ENCODE results near the gene ADAMTSL2.
A peak's percentile ranks its signal among the peaks of the same experiment; 100 is the strongest.

Gene ADAMTSL2

DNA sequence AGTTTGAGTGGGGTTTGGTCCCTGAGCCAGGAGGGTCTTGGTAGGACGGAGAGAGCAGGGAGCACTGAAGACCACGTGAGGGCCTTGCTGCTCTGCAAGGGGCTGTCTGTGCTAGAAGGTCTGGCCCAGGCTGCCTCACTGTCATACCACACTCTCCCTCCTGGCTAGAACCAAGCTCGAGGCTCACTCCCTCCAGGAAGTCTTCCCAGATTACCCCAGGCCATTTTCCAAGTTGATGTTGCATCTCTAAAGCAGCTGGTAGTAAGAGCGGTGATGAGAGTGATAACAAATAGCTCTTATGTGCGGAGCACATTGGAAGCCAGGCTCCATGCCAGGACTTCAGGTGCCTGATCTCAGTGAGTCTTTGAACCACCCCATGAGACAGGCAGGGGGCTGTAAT lies 16.3 kb upstream of the ADAMTSL2 start:
- DNase-seq (ENCODE audit: low read depth): no peak

DNA sequence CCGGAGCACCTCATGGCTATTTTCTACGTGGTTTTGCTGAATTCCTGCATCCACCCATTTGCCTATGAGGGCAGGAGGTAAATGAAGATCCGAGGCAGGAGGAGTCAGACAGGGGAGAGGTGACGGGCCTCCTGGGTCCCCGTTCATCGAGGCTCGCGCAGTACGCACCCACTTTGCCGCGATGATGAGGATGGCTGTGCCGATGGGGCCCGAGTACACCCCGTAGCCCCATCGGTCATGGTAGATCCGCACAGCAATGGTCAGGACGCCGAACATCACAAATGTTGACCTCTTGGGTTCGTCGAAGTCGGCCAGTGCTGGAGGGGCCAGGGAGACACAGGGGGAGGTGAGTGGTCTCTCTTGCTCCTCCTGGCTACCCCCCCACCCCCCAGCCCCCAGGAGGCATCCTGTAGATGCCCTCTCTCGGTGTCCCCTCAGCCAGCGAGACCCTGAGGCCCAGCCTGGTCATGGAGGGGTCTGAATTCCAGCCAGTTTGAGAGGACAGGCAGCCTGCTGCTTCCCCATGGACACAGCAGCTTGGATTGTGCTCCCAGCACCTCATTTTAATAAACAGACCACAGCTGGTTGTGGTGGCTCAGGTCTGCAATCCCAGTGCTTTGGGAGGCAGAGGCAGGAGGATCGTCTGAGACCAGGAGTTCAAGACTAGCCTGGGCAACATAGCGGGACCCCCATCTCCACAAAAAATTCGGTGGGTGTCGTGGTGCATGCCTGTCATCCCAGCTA lies 15.6 kb upstream of the ADAMTSL2 start:
- DNase-seq (ENCODE audit: low read depth): no peak

DNA sequence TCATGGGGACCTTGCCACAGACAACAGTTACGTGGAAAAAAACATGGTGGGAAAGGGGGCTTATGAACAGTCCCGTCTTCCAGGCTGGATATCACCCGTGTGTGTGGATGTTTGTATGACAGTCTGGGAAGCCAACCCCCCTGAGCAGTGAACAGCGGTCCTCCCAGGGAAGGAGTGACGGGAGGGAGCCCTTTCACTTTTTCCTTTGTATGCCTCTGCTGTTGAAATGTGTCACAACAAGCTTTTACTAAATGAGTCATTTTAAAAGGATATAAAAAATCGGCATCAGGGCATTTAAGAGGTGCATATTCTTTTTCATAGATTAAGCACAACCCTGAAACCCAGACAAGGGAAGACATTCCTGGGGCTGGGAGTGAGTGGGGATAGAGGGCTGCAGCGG lies 14.8 kb upstream of the ADAMTSL2 start:
- no peak for DNase-seq (ENCODE audit: low read depth)

DNA sequence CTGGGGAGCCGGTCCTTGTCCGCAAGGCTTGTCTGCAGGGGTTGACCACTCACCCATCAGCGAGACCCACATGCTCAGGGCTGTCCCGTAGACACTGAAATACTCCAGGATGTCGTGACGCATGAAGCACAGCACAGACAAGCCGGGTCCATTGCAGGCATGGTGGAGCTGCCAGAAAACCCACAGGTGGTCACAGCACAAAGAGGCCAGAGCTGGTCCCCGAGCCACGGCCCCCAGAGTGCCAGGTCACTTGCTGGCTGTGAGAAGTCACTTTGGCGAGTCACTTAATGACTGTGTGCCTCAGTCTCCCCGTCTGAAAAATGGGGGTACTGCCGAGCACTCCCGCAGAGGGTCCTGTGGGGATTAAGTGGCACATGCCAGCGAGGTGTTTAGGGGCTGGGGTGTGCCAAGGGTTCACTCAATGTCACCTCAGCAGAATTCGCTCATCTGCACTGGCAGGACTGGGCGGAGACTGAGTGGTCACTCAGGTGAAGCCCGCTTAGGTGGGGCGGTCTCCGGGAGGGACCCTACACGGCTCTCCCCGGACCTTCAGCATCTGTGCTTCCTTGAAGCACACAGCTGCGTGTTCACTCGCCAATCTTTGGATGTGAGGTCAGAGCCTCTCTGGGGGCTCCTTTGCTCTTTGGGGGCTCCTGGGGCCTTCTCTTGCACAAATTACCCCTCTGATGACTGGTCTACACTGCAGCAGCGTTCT lies 14.2 kb upstream of the ADAMTSL2 start:
- DNase-seq (ENCODE audit: low read depth): no peak

DNA sequence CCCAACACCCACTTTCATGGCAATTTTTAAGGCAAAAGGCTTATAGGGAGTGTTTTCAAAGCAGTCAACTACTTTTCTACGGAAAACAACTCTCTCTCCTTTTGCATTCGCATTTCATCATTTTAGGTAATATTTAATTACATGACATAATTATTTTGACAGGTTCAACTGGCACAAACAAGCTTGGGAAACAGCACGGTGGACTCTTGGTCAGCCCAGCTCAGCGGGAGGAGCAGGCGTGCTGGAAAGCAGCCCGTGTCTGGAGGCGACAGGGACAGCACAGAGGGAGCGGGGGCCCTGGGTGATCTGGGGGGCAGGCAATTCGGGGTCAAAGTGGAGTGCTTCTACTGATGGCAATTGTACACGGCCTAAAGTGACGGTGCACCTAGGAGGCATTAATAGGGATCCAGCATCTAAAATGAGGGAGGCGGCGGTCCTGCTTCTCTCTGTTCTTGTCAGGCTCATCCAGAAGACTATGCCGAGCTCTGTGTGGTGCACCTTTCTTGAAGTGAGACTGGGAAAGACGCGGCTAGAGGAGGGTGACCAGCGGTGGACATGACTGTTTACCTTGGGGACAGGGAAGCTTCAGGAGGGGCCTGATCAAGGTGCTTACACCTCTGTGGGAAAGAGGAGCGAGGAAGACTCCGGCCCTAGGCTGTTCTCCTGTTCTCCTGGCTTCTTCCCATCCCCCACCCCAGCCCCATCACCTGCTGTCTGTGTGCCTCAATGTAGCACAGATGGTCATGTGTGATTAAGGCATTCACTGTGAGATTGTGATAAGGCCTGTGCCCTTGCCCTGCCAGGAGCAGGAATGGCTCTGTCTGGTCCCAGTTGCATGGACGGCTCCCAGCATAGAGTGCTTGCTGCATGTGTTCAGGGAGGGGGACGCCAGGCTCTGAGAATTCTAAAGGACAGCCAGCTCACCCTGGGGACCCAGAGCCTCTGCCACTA lies 13.1 kb upstream of the ADAMTSL2 start:
- DNase-seq (ENCODE audit: low read depth): no peak

DNA sequence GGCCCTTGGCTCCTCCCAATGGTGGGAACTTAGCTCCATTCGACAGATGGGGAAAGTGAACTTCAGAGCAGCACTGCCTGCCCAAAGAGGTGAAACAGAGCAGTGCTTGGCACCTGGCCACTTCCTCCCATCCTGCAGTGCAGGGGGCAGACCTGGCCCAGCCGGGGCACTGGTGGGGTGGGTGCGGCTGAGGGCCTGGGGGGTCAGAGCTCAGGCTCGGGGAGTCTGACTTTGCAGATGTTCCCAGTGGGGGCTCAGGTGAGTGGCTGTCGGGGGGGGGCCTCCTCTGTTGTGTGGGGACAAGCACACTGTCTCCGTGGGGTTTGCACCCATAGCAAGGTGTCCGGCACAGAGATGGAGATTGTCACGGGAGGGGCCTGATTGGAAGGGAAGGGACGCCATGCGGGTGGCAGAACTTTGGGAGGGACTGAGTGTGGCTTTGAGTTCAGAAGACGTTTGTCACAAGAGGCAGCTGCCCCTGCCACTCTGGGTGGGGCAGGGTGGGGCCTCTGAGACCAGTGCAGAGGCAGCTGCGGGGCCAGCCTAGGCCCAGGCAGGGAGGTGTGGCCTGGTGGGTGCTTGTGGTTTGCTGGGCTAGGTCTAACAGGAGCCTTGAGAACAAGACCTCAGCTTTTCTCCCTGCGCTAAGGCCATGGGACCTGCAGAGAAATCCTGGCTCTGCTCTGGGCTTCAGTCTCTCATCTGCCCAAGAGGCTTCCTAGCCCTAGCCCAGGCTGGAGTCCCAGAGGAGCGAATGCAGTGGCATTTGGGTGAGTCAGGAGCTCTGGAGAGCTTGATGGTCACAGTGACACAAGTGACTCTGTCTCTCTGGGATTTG lies 12.2 kb upstream of the ADAMTSL2 start:
- no peak for DNase-seq (ENCODE audit: low read depth)

DNA sequence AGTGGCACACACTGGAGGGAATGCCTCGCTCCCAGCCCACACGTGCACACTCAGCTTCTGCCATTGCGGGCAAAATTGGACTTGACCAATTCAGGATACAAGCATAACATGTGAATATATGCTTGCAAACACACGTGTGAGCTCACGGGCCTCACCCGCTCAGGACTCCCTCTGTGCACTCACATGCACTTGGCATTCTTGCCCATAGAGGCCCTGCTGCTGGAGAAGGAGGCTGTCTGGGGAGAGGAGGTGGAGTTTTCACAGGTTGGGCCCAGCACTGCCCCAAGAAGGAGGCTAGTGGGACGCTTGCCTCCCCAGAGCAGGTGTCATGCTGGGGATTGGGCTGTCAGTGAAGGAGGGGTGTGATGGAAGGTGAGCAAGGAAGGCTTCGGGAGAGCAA lies 11.4 kb upstream of the ADAMTSL2 start:
- DNase-seq (ENCODE audit: low read depth): no peak

DNA sequence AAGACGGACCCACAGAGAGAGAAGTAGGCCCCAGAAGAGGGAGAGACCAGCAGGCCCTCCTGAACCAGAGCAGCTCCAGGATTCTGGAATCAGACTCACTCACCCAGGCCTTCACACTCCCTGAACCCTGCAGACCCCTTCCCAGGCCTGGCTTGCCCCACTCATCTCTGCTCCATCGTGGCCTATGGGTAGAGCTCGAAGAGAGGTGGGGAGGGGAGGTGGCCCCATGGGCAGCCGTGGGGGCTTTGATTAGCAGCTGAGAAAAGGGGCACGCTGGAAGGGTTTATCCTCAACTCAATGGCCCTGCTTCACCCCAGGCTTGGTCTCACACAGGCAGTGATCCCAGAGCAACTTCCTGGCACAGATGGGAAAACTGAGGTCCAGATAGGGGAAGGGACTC lies 10.4 kb upstream of the ADAMTSL2 start:
- no peak for DNase-seq (ENCODE audit: low read depth)

DNA sequence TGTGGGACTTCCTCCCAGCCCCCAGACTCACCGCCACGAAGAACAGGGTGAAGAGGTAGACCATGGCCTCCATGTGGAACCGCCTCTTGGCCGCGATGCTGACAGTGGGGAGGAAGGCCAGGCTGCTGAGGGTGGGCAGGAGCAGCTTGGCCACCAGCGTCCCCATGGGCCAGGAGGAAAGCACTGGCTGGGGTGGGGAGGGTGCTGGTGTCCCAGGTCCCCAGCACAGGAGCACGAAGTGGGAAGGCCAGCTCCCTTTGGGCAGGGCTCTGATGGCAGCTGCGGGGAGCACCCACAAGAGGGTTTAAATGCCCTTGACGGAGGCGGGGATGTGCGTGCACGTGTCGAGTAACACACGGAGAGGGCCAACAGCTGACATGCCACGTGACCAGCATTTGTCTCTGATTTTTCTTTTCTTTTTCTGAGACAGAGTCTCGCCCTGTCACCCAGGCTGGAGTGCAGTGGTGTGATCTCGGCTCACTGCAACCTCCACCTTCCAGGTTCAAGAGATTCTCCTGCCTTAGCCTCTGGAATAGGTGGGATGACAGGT lies 9.8 kb upstream of the ADAMTSL2 start, which contains the start of gene MYMK:
Gene MYMK (minus strand): TSS at position 281 of the 550 bp plus-strand sequence. CDS start 115 bp downstream, at position 166.
- DNase-seq (ENCODE audit: low read depth): no peak

DNA sequence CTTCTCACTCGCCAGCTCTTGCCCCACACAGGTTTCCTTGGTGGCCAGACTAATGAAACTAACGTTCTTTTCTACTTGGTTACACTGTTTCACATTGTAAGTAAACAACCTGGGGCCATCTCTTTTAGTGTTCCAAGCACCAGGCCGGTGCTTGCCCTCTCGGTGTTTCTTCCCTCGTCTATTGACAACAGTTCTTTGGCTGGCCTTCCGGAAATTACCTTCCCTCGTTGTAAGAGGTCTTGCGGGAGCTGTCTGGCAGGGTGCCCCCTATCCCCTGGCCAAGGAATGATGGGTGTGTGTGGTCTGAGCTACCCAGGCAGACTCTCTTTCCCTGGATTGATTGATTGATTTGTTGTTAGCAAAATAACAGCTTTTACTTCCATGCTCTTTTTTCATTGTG lies 8.8 kb upstream of the ADAMTSL2 start:
- DNase-seq (ENCODE audit: low read depth): no peak

DNA sequence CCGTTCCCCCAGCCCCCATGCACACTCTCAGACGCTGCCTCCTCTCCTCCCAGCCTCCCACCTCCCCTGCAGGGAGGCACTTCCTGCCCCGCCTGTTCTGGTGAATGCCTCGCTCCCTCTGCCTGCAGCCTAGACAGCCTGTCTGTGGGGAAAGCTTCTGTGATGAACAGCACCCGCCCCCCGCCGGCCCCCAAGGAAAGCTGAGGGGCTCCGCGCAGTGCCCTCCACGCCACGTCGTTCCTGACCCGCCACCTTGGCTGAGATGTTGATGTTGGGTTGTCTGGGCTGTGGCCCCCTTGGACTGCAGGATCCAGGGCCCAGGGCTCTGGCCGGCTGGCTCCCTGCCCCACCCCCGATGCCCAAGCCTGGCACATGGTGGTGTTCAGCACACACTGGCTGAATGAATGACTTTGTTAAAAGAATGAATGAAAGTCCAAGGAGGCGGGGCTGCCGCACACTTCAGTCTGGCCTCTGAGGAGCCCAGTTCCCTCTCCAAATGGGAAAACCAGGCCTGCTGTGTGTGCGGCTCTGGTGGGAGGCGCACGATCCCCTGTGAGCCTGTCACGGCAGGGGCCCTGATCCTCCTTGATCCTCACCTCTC lies 7.7 kb upstream of the ADAMTSL2 start:
- no peak for DNase-seq (ENCODE audit: low read depth)

DNA sequence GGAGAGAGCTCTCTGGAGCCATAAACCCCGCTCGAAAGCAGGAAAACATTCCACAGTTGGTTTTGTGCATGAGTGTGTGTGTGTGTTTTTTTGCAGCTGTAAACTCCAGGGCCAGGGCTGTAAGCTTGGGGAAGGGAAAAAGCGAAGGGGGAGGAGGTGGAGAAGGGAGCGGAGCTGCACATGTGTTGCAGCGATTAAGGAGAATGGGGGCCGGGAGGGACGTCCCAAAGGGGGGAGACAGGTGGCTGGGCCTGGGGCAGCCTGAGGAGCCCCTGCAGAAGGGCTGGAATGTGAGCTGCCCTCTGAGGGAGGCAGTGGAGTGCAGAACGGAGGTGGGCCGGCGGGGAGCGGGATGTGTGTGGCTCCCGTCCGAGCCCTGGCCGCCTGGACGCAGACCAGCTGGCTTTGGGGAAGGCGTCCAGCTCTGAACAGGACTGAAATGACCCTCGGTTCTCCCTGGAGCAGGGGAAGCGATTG lies 7.0 kb upstream of the ADAMTSL2 start:
- no peak for DNase-seq (ENCODE audit: low read depth)

DNA sequence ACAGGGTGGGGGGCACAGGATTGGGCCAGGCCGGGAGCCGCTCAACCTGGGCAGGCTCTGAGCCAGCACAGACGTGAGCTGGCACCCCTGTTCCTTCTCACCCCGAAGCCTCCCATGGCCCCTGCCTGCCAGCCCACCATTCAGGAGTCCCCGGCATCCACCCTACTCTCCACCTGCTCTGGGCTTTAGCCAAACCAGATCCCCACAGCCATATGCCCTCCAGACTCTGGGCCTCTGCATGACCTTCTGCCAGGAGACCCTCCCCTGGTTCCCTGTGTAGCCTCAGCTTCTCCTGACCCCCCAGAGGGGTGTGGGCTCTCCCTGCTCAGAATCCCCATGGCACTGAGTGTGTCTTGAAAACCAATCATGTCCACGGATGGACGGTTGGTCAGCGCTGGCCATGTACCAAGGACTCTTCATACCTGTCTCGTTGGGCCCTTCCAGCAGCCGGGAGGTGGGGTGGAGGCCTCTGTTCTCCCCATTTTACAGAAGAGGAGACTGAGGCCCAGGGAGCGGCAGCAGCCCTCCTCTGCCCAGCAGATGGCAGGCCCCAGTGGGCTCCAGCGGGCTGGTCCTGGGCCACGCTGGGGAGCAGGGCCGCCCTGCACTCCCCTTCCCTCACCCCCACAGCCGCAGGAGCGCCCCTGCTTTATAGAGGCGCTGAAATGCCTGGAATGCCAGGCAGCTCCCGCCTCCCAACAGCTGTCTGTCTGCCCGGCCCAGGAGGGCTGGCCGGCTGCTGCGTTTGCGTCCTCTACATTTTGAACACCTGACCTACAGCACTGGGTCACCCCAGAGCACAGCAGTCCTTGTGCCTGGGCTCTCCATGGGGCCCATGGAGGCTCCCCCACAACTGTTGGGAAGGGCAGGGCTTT lies 6.3 kb upstream of the ADAMTSL2 start:
- no peak for DNase-seq (ENCODE audit: low read depth)

DNA sequence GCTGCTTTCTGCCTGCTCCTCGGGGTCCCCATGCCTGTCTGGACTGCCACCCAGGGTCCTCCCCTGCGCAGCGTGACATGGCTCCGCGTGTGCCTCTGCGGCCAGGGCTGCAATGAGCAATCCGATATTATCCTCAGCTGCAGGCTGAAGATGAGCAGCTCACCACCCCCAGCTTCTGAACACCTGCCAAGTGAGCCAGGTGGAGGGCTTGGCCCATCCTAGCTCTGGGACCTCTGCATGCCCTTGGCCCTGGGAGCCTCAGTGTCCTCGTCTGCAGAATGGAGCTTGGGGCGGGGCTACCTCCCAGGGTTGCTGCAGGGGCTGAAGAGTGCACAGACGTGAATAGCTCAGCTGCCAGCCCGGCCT lies 5.6 kb upstream of the ADAMTSL2 start:
- DNase-seq (ENCODE audit: low read depth): no peak

DNA sequence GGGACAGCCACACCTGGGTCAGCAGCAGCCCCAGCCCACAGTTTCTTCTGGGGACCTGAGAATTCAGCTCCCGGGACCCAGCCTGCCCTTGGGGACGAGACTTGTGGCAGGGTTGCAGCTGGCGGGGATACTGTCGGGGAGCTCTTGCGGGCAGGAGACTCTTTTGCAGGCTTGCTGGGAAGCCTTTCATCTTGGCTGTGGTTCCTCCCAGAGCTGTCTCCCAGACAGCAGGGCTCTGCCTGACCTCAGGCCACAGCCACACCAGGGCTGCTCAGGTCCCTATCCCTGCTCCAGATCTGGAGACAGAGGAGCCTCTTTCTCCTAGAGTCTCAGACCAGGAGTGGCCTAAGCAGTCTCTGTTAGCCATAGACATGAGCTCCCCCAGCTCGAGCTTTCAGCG lies 5.0 kb upstream of the ADAMTSL2 start:
- DNase-seq (ENCODE audit: low read depth): no peak

DNA sequence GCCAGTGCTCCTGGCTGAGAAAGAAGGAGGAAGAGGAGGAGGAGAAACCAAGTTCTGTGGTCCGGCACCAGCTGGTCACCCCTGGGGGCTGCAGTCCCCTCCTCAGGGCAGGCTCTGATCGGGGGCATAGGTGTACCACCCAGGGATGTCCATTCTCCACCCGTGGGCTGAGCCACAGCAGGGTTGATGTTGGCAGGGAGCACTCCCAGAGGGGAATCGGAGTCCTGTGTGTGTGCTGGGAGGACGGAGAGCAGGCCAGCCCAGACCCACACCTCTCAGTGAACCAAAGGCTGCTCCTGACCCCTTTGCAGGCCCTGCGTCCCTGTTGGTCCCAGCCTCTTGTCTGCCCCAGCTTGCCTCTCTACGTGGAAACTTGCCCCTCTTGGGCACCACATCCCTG lies 4.6 kb upstream of the ADAMTSL2 start:
- no peak for DNase-seq (ENCODE audit: low read depth)

DNA sequence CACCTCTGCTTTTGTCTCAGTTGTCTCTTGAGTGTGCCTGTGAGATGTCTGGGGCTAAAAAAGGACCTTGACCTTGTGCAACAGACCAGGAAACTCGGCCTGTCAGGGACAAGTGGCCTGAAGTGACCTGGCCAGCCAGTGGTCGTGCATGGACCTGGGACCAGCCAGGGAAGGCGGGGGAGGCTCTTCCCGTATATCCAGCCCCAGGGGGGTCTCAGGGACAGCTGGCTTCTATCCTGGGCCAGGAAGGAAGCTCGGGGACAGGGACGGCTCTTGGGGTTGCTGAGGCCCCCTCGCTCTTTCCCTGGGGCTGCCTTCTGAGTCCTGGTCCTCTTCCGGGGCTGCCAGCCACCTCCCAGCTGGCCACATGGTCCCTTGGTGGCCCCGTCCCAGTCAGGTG lies 3.2 kb upstream of the ADAMTSL2 start:
- no peak for DNase-seq (ENCODE audit: low read depth)

DNA sequence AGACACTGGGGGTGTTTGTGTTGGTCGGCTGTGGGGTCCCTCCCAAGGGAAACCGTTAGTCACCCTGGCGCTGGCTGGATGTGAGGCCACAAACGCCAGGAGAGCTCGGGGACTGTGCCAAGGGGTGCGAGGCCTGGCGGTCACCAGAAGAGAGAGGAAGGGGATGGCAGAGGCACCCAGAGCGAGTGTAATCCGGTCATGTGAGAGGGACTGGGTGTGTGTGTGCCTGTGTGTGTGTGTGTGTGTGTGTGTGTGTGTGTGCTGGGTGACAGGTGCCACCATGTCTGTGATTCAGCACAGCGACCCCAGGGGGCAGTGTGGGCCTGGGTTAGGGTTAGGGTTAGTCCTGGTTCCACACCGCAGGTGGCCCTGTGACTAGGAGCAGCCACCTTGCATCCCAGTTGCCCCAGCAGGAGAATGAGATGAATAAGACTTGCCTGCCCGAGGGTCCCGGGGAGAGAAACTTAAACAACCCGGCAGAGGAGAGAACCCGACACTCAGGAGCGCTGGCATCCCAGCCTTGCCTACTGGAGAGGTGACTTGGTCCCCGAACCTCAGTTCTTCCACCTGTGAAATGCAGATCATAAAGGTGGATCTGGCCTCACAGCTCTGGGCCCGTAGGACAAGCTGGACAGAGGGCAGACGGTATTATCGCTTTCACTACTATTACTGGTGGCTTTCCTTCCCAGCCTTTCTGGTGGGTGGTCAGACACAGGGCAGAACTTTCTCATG lies 1.4 kb upstream of the ADAMTSL2 start:
- DNase-seq (ENCODE audit: low read depth): peak; percentile 30

DNA sequence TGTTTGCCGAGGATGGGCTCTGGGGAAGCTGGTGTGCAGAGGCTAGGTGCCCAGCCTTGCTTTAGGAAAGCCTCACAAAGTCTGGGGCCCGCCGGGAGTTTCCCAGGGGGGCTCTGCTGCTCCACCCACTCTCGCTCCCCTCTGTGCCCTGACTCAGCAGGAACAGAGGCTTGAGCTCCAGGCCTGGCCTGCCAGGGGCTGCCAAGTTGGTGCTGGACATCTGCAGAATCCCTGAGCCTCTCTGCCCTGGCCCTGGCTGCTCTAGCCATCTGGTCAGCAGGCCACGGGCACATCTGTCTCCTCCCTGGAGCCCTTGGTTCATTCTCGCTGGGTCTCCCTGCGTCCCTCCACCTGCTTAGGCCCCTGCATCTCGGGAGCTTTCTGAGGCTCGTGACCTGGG lies 647 bp upstream of the ADAMTSL2 start:
- no peak for DNase-seq (ENCODE audit: low read depth)
